Ovary (tissue), 9 donors: ENCODE data around the gene TAPBP. TPM values are rescaled to one million over a fixed set of nuclear protein-coding genes. Genes with fewer than 3 reads are reported as not detected.

Experiments
- DNase-seq, 5 donors: peaks; one replicate each; pipeline ENCODE4 v3.0.0-alpha.2; 2019 to 2020
- H3K27ac ChIP-seq, 2 donors: fragments of 200-600 bp; one replicate each; pipeline versions ENCODE4 v1.5.1 to v1.8.0; 2019 to 2022
- H3K27me3 ChIP-seq: fragments of 200-600 bp; one replicate; pipeline ENCODE4 v1.8.0; 2022
- H3K36me3 ChIP-seq: fragments of 200-600 bp; sonication (generic); one replicate; pipeline ENCODE4 v1.5.1; 2019
- H3K4me1 ChIP-seq: one replicate; pipeline ENCODE4 v1.8.1; 2013; ENCODE audit warnings: mild to moderate bottlenecking, moderate library complexity; ENCODE audit not compliant: insufficient read depth
- H3K4me3 ChIP-seq: fragments of 200-600 bp; sonication (generic); one replicate; pipeline ENCODE4 v1.5.1; 2017
- H3K9me3 ChIP-seq, 2 donors: fragments of 200-600 bp in 1 of 2; sonication (generic) in 1 of 2; one replicate each; pipeline versions ENCODE4 v1.5.1 to v1.8.1; 2013 to 2019; ENCODE audit warnings: mild to moderate bottlenecking in 1 of 2, moderate library complexity in 1 of 2
- CTCF ChIP-seq, 3 donors: fragments of 450-650 bp in 2 of 3; fragments of 200-600 bp in 1 of 3; IDR thresholded peaks; one replicate each; pipeline versions ENCODE4 v1.5.1 to v1.8.0; 2016 to 2022; ENCODE audit warnings: antibody characterized with exemption in 3 of 3, mild to moderate bottlenecking in 1 of 3
- EP300 ChIP-seq: sonication (generic); formaldehyde crosslinking; IDR thresholded peaks from one replicate; pipeline ENCODE4 v1.6.1; 2017; ENCODE audit warnings: antibody characterized with exemption
- POLR2A ChIP-seq: fragments of 450-650 bp; IDR thresholded peaks from one replicate; pipeline ENCODE4 v1.6.1; 2017; ENCODE audit warnings: antibody characterized with exemption, mild to moderate bottlenecking, moderate library complexity
- WGBS, 3 donors: extraction: QIAGEN DNeasy Blood & Tissue Kit in 1 of 3; methylation state at CpG; one replicate each; pipeline versions ENCODE4 v1.1.5 to v1.1.7; 2013 to 2017; 5-methylcytosine and 5-hydroxymethylcytosine counted together
- intact Hi-C, 4 donors: fragments of 100-400 bp; cut with DNase I; formaldehyde crosslinking; loops; one replicate each; pipeline versions ENCODE4 v1.11.0 to v1.15.1; 2022 to 2023
- polyA plus RNA-seq, 2 donors: library from polyadenylated mRNA; stranded (reverse); fragments of 200-250 nt in 1 of 2; fragments of 350-450 nt in 1 of 2; fragmentation: Illumina TruSeq in 1 of 2; extraction: RNeasy Lipid Tissue Mini Kit (QIAGEN cat#74804) in 1 of 2; gene quantifications; one replicate each; pipeline ENCODE4 v1.2.3, GENCODE V29; 2013 to 2014
- total RNA-seq, 7 donors: library from RNA; depleted of rRNA in 2 of 7; stranded (reverse); fragments of >200 nt in 2 of 7; fragmentation: NEBNext Ultra II Directional in 3 of 7; extraction: Animal tissue kit (Norgen Biotek cat#: 25700) in 3 of 7; gene quantifications; one replicate each; pipeline versions ENCODE4 v1.1.0 to v1.2.4, GENCODE V29; 2016 to 2023
- donor health status: DM: no; HTN: no; CAD: no; lungs with moderate emphysema.
- donor health status: DM: no; HTN: no; CAD: no.
- donor health status: Bipolar disorder and iron deficiency.
- donor health status: DM: yes; HTN: yes; CAD: no.
- donor health status: DM: no; HTN: no; CAD: no.
- donor health status: DM: yes; HTN: yes; CAD: no.

Gene TAPBP
- total and polyA plus RNA-seq, 9 donors: 24.4 to 121 (median 60.9) TPM

- H3K36me3 ChIP-seq: no peaks in the 10 kb centered on the region
- H3K9me3 ChIP-seq: no peaks in the 10 kb centered on the region
- no peak overlapping the region for H3K27ac ChIP-seq
- H3K27me3 ChIP-seq: no peaks in the 10 kb centered on the region
- TF ChIP-seq EP300 (no peak), POLR2A (no peak), CTCF (IDR thresholded peaks at IDR 0.05) (no peak)
- no peak for DNase-seq
- 64 to 69% (median 67%) methylated on average over 13 of the region's 13 CpGs for WGBS, 3 donors
- H3K4me1 ChIP-seq: no peaks in the 10 kb centered on the region
- intact Hi-C loops: loop anchor here in 1 of 4 donors (10.0 kb wide), 1 partner anchor 136 kb away; the partner anchor contains the start of genes CUTA and PHF1
- no peak overlapping the region for H3K4me3 ChIP-seq
Observed at GRCh38 chr6:33279257-33279695, 34.6 kb downstream of the TAPBP start.

GRCh38 chr6:33278810-33279209 is 35.1 kb downstream of the TAPBP start:
- WGBS, 3 donors: 79 to 90% (median 81%) methylated on average over 3 of the region's 3 CpGs
- H3K27me3 ChIP-seq: no peaks in the 10 kb centered on the region
- no peak overlapping the region for H3K4me3 ChIP-seq
- intact Hi-C loops: loop anchor here in 1 of 4 donors (10.0 kb wide), 1 partner anchor 136 kb away; the partner anchor contains the start of genes CUTA and PHF1
- no peak for DNase-seq
- TF ChIP-seq EP300: no peak
- TF ChIP-seq CTCF (IDR thresholded peaks at IDR 0.05): no peak
- no peak for TF ChIP-seq POLR2A
- H3K36me3 ChIP-seq: no peaks in the 10 kb centered on the region
- peaks cover 2% of the 10 kb centered on the region for H3K4me1 ChIP-seq
- no peak overlapping the region for H3K27ac ChIP-seq
- H3K9me3 ChIP-seq: no peaks in the 10 kb centered on the region

- intact Hi-C loops: loop anchor here in 1 of 4 donors (10.0 kb wide), 1 partner anchor 136 kb away; the partner anchor contains the start of genes CUTA and PHF1
- DNase-seq: no peak
- Histone ChIP-seq H3K4me1 (peaks cover 2% of the 10 kb centered on the region), H3K9me3 (no peaks in the 10 kb centered on the region), H3K36me3 (no peaks in the 10 kb centered on the region), H3K4me3 (no peak overlapping the region), H3K27me3 (no peaks in the 10 kb centered on the region), H3K27ac (no peak overlapping the region)
- TF ChIP-seq CTCF (IDR thresholded peaks at IDR 0.05) (no peak), EP300 (no peak), POLR2A (no peak)
- WGBS, 3 donors: 76 to 79% (median 78%) methylated on average over 8 to 9 of the region's 9 CpGs
Observed at GRCh38 chr6:33278392-33278741, 35.5 kb downstream of the TAPBP start.

GRCh38 chr6:33277663-33278391 is 36.1 kb downstream of the TAPBP start:
- Histone ChIP-seq H3K36me3 (no peaks in the 10 kb centered on the region), H3K4me3 (peak overlapping the region; percentile 52), H3K9me3 (no peaks in the 10 kb centered on the region), H3K27me3 (no peaks in the 10 kb centered on the region), H3K4me1 (peaks cover 3% of the 10 kb centered on the region), H3K27ac (peak overlapping the region in 1 of 2 donors; percentile 79)
- WGBS, 3 donors: 51 to 63% (median 55%) methylated on average over 36 to 39 of the region's 39 CpGs
- intact Hi-C loops: loop anchor here in 1 of 4 donors (10.0 kb wide), 1 partner anchor 137 kb away; the partner anchor contains the start of genes CUTA and PHF1
- no peak for DNase-seq
- TF ChIP-seq EP300 (no peak), POLR2A (no peak), CTCF (IDR thresholded peaks at IDR 0.05) (no peak)
